CD4-positive, alpha-beta T cell treated with Interleukin-21 for 1 hour (primary cell): ENCODE measurements around the gene MGST2.

ENCODE experiments used
- DNase-seq: peaks from one replicate; pipeline ENCODE4 v3.0.0-alpha.2; 2020

Gene MGST2

DNA sequence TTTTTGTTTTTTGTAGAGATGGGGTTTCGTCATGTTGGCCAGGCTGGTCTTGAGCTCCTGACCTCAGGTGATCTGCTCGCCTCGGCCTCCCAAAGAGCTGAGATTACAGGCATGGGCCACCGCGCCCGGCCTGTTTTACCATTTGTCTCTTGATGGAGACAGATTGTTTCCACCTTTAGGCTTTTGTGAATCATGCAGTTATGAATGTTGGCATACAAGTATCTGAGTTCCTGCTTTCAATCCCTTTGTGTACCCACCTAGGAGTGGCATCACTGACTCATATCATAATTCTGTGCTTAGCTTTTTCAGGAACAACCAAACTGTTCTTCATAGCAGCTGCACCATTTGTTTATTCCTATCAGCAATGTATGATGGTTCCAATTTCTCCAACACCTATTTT lies 20.2 kb upstream of the MGST2 start:
- DNase-seq: no peak

DNA sequence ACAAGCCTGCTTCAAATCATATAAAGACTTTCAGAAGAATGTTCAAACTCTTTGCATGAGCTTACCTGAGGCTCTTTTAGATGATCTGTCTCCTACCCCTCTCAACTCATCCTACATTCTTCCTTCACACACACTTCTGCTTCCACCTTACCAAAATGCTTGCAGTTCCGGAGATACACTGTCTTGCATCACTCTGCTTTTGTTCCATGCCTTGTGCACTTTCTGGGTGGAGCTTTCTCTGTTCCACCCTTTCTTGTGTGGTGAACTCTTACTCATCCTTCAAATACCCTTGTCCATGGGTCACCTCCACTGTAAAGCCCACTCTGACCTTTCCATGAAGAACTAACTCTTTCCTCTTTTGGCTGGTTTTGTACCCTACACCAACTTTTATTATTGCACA lies 18.4 kb upstream of the MGST2 start:
- DNase-seq: no peak

DNA sequence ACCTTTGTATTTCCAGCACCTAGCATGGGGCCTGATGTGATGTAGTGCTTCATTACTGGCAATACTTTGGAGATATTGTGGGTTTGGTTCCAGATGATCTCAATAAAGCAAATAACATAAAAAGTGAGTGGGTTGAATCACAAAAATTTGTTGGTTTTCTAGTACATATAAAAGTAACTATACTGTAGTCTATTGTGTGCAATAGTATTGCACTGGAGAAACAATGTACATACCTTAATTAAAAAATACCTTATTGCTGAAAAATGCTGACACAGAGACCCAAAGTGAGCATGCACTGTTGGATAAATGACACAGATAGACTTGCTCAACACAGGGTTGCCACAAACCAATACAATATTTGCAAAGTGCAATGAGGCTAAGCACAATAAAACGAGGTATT lies 17.7 kb upstream of the MGST2 start:
- DNase-seq: no peak

DNA sequence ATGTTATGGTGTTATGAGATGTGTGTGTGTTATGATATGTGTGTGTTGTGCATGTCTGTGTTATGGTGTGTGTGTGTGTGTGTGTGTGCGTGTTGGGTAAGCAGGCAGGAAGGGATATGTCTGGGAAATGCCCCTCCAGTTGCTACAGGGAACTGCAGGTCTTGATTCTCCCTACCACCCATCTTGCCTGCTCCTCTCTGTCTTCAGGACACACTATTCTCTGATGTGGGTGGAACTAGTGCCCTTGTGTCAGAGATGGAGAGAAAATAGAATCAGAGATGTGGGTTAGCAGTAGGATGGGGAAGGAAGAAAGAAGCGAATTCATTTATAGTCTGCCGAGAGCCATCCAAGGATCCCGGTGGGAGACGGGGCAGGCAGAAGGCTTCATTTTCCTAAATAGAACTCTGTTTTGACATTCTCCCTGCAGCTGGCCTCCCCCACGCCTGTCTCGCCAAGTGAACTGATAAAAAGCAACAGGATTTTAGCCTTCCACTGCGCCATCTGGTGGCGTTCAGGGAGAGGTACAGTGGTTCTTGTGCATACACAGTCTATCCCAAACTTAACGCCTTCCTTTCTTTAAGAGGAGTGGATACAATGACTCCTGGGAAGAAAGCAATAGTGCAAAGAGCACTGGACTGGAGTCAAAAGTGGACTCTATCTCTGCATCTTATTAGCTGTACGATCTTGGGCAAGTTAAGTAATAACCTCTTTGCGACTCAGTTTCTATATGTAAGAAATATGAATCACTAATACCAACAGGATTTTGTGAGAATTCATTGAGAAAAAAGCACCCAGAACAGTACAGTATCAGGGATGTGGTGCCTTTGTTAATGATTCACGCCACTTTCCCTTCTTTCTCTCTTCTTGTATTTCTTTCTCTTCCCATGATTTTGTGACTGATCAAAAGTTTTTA lies 14.1 kb upstream of the MGST2 start:
- peak; percentile 64 for DNase-seq

DNA sequence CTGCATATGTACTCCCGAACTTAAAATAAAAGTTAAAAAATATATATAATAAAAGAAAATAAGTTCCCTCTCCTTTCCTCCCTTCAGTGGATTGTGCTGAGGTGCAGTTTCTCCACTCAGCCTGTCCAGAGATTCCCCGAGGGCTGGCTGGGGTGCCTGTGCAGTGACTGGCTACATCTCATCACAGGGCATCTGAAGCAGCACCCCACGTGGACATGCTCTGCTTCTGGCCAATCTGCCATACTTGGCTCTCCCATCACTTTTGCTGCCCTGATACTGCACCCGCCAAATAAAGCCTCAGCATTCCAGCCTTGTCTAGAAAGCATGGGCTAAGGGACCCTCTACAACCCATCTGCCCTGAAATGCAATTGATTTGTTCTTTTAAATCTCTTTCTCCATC lies 11.1 kb upstream of the MGST2 start:
- no peak for DNase-seq

DNA sequence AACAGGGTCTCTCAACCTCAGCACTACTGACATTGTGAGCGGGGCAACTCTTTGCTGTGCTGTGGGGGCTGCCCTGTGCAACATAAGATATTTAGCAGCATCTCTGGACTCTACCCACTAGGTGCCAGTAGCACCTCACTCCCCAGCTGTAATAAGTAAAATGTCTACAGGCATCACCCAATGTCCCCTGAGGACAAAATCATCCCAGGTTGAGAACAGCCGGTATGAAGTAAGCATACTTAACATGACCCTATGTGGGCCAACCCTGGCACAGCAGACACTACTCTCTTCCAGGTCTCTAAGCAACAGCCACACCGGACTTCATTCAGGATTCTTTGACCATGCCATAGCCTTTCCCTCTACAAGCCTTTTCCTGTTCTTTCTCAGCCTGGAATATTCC lies 10.5 kb upstream of the MGST2 start:
- no peak for DNase-seq

DNA sequence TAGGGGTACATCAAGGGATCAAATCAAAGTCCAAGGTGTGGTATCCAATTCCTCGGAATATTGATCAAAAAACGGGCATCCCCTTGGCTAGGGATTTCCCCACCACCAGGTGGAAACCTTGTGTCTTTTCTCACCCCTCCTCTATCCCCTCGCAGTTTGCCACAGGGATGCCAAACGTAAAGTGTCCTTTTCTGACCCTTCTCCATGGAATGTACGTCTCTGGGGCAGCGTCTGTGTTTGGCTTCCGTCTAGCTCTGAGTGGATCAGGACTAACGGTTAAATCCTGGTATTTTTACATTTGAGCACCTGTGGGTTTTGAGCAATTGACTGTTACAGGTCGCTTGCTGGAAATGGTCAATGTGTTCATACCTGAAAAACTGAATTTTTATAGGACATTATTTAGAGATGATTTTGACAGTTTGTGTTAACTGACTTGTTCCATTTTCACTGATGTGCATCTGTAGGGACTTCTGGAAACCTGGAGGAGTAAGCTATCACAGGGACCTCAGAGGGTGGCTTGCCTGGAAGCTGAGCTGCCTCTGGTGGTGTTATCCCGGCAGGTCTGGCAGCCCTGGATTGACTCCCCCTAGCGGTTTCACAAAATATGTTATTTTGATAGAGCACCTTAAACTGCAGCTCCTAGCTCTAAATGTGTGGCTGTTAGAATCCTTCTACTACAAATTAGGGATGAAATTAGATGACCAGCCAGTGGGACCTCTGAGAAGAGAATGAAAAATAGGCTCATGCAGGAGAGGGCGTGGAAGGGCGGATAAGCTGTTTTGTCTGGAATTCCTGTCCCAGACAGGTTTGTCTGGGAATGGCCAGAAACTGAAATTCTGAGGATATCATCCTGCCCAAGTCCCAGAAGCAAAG lies 8.8 kb upstream of the MGST2 start:
- DNase-seq: peak; percentile 69

DNA sequence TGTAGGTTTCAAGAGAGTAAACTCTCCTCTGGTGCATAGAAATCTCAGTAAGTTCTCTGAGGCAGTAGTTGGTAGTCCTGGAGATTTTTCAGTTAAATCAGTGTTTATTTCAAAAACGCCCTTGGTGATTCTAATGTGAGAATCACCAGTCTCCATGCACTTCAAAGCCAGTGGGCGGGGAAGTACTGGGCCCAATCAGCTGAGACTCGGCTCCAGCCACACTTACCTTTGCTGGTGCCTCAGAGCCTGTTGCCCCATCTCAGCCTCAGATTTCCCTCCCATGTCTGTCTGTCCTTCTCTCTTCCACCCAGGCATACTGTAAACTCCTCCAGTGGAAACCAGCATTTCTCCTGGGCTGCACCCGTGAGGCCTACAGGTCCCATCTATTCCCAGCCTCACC lies 7.4 kb upstream of the MGST2 start:
- DNase-seq: no peak

DNA sequence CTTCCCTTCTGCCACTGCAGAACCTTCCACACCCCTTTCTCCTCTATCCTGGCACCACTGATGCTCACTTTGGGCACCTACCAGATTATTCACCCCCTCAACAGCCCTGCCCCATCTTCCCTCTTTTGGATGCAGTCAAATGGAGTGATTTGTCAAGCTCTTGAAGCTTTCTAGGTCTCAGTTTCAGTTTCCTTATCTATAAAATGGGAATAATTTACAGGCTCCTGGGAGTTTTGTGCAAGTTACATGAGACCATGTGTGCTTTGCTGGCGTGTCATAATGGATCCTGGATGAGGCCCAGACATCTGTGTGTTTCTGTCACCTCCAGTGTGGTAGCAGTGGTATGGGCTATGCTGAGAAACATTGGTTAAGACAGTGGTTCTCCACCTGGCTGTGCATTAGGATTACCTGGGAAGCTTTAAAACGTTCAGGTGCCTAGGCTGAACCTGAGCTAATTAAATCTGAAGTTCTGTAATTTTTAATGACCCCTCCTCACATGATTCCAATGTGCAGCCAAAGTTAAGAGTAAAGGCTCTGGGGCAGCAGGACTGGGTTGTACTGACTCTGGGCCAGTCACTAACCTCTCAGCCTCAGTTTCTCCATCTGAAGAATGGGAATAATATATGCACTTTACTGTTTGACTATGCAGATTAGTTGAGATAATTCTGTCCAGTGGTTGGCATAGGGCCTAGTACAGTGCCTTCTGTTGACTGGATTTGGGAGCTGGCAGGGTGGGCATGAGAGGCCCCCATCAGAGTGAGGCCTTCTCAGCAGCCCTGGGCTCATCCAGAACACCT lies 6.8 kb upstream of the MGST2 start:
- DNase-seq: no peak

DNA sequence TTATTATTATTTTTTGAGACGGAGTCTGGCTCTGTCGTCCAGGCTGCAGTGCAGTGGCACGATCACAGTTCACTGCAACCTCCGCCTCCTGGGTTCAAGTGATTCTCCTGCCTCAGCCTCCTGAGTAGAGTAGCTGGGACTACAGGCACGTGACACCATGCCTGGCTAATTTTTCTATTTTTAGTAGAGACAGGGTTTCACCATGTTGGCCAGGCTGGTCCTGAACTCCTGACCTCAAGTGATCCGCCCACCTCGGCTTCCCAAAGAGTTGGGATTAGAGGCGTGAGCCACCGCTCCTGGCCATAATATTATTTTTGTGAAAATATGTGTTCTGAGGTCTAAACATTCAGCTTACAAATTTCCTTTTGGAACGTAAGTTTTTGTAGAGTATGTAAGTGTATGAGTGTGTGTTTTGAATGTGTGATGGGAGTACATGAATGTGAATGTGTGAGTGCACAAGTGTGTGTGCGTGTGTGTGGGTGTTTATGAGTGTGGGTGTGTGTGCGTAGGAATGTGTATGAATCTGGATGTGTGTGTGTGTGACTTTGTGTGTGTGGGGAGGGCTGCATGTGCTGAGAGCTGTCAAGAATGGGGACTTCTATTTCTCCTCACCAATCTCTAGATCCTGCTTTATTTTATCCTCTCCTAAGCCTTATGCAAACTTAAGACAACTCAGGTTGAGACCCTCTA lies 5.7 kb upstream of the MGST2 start:
- no peak for DNase-seq

DNA sequence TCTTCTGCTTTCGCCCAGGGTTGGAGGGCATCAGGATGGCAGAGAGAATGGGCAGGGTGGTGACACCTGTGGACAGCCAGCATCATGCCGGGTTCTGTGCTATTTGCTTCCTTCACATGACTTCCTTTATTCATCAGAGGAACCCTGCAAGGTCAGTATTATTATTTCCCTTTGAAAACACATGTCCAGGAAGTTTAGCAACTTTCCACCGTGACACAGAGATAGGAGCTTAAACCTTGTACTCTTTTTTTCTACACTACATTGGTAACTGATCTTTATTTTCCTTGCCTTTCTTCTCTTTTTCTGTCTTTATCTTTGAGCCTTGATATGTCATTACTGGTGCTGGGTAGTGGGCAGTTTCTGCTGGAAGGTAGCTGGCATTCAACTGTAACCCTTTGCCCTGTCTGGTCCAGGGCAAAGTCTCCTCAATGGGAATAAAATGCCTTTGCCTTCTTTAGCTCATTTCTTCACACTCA lies 5.0 kb upstream of the MGST2 start:
- no peak for DNase-seq

DNA sequence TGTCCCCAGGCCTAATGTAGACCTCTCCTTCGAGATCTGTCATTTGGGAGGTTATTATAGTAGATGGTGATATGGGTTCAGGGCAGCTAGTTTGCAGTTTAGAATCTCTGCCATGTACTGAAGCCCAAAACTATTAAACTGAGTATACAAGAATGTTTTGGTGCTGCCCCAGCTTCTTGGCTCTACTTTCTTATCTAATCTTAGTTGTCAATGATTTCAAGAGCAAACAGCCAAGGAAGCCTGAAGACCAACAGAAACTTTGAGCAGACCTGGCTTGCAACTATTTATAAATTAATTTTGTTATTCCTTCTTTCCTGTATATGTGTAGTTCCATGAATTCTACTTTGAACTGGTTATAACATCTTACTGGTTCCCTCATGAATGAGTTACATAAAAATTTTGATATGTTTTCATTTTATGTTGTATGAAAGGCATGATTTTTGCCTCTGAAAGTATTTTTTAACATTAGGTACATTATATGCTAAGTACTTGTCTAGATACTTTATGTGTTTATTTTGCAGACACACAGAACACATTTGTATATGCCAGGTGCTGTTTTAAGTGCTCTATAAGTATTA lies 2.0 kb upstream of the MGST2 start:
- DNase-seq: no peak

DNA sequence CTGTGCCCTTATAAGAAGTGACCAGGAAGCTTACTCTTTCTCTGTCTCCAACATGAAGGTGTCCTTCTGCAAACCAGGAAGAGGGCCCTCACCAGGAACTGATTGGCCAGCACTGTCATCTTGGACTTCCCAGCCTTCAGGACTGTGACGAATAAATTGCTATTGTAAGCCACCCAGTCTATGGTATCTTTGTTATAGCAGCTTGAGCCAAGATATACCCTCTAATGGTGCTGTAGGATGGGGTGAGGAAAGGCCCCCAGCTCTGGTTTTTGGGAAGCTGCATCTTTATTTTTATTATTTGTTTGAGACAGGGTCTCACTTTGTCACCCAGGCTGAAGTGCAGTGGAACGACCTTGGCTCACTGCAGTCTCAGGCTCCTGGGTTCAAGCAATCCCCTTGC lies 1.2 kb upstream of the MGST2 start:
- DNase-seq: no peak

DNA sequence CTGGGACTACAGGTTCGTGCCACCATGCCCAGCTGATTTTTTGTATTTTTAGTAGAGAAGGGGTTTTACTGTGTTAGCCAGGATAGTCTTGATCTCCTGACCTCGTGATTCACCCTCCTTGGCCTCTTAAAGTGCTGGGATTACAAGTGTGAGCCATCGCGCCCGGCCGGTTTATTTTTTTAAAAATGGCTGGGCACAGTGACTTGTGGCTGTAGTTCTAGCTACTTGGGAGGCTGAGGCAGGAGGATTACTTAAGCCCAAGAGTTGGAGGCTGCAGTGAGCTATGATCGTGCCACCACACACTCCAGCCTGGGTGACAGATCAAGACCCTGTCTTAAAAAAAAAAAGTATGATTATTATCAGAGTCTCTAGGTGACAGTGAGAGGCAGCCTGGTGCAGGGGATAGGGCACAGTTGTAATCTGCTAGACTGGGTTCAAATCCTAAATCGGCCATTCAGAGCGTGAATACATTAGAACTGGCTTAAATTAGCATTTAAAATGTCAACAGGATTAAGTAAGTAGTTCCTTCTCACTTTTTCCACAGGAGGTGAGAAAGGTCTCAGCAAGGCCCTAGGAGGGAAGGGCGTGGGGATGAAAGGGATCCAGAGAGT lies 435 bp upstream of the MGST2 start:
- no peak for DNase-seq

DNA sequence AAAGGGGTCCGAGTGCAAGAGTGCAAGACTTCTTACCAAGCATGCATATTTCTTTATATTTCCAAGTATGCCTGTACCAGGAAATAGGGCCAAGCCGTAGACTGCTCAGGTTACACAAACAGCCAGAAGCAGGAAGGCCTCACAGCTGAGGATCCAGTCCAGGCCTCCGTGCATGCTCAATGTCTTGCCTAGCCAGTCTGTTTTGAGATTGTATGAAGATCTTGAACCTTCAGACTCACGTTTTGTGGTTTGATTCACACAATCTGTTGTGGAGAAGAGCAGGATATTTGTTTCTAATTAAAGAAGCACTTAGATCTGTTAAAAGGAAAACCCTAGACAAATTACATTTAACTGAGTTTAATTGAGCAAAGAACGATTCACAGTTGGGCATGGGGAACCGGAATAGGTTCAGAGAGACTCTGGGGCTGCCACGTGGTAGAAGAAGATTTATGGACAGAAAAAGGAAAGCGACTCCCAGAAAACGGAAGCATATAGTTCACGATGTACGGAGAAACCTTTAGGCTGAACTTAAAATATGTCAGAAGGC lies 1.2 kb downstream of the MGST2 start:
- no peak for DNase-seq

DNA sequence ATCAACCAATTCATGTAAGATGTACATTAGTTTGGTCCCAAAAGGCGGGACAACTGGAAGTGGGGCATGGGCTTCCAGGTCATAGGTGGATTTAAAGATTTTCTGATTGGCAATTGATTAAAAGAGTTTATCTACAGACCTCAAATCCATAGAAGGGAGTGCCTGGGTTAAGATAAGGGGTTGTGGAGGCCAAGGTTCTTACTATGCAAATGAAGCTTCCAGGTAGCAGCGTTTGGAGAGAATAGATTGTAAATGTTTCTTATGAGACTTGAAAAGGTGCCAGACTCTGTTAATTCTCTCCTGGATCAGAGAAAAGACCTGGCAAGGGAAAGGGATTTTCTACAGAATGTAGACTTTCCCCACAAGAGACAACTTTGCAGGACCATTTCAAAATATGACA lies 2.4 kb downstream of the MGST2 start:
- no peak for DNase-seq

DNA sequence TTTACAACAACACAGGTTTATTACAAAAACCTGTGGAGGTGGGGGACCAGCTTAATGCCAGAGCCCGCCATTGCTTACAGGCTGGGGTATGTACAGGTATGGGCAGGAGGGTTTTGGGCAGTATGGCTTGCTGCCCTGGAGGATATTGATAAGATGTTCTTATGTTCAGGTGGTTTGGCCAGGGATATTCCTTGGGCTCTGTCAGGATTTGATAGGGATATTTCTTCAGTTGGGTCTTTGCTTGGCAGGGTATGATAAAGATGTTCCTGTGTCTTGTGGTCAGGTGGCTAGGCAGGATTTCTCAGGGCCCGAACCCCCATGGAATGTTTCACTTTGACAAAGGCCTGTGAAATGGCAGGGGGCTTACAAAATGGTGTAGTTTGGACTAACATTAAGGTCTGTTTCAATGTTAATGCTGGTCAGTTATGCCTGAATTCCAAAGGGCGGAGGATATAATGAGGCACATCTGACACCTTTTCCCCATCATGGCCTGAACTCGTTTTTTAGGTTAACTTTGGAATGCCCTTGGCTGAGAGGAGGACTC lies 3.1 kb downstream of the MGST2 start:
- no peak for DNase-seq

DNA sequence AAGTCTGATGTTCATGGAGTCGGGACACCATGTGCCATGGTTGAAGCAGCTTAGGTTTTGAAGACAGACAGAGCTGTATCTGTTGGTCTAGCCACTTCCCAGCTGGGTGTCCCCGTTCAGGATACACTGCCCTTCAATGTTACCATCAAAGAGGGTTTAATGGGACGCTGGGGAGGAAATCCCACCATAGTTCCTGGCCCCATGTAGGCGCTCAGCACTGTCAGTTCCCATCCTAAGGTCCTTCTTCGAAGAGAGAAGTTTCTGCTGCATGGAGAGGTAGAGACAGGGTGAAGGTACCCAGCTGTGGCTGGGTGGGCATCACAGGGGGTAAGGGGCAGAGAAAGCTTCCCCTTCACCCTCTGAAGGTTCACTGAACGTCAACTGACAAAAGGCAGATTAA lies 3.7 kb downstream of the MGST2 start:
- no peak for DNase-seq

DNA sequence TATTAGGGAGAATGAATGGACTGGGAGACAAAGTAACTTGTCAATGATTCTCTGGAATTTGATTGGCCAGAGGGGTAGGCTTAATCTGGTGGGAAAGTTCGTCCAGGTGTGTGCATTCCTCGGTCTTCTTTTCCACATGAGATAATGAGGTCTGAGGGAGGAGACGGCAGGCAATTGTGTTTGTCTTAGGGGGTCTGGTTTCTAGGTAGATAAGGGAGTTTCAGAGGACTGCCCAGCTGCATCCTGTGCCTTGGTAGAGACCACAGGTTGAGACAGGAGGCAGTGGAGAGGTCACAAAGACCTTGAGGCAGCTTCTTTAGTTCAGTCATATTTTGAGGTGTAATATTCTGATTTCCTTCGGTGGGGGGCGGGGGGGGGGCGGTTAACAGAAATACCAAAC lies 4.3 kb downstream of the MGST2 start:
- DNase-seq: no peak

DNA sequence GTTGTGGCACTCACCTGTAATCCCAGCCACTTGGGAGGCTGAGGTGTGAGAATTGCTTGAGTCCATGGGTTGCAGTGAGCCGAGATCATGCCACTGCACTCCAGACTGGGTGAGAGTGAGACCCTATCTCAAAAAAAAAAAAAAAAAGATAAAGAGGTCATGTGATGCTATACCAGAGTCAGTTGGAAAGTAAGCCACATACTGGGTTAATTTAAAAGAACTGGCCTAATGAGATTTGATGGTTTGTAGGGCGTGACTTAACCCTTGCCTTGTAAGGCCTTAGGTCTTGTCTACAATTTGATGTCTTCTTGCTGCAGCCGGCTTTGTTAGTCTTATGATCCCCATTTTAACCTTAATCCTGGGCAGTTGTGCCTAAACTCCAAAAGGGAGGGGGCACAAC lies 5.2 kb downstream of the MGST2 start:
- DNase-seq: no peak

DNA sequence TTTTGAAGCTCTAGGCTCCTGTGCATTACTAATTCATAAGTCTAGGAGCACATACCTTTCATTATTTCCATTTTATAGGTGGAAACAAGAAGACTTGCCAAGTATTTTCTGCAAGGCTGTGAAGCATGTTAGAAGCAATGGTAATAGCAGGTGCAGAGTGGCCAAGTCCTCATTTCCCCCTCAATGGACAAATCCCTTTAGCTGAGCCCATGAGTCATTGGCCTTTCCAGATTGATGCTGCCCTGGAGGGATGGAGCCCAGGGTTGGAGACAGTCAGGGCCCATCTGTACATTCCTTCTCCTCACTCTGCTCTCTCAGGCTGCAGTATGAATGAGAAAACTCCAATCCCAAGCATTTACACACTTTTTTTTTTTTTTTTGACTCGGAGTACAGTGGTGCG lies 6.6 kb downstream of the MGST2 start:
- no peak for DNase-seq
